Caco-2 (cell line): ENCODE measurements around the gene ATE1. TPM values are rescaled to one million over a fixed set of nuclear protein-coding genes. Genes with fewer than 3 reads are reported as not detected.

ENCODE experiments used
- BruUV-seq: library from RNA; stranded (reverse); fragments of 400-500 nt; replicated peaks from 2 replicates; lab custom pipeline; 2021; lab: Mats Ljungman, UMichigan
- CTCF ChIA-PET: fragments of 300-600 bp; sonication (Branson Sonifier 250); formaldehyde crosslinking; loops from one replicate; lab custom pipeline; 2022; ENCODE audit warnings: antibody characterized with exemption; lab: Charles Lee
- POLR2A ChIA-PET: fragments of 300-600 bp; sonication (Branson Sonifier 250); formaldehyde crosslinking; loops from one replicate; lab custom pipeline; 2022; ENCODE audit warnings: antibody characterized with exemption; lab: Charles Lee
- DNase-seq, 2 experiments: peaks; one replicate each; pipeline versions ENCODE4 v3.0.0 to v3.0.0-alpha.2; 2020 to 2022
- H3K27me3 ChIP-seq: replicated peaks from 2 replicates; pipeline ENCODE4 v1.6.0; 2011; ENCODE audit warnings: low read length; ENCODE audit not compliant: control insufficient read depth, insufficient read depth
- H3K36me3 ChIP-seq: 2 replicates; pipeline ENCODE4 v1.5.1; 2011; ENCODE audit warnings: low read length; ENCODE audit not compliant: control insufficient read depth, insufficient read depth
- H3K4me1 ChIP-seq: fragments of 250-450 bp; sonication (Bioruptor Pico); 2 replicates; pipeline ENCODE4 v1.5.1; 2020; ENCODE audit warnings: mild to moderate bottlenecking
- H3K4me3 ChIP-seq: 2 replicates; pipeline ENCODE4 v1.5.1; 2011; ENCODE audit warnings: low read depth, mild to moderate bottlenecking, control low read depth, low read length
- H3K9me3 ChIP-seq: fragments of 250-450 bp; sonication (Bioruptor Pico); 2 replicates; pipeline ENCODE4 v1.5.1; 2020; ENCODE audit warnings: mild to moderate bottlenecking, moderate library complexity
- H3K27ac Mint-ChIP-seq: one replicate; pipeline ENCODE4 v1.8.0; 2022; ENCODE audit warnings: mixed read lengths; ENCODE audit not compliant: unreplicated experiment
- H3K27me3 Mint-ChIP-seq: one replicate; pipeline ENCODE4 v1.8.0; 2022; ENCODE audit warnings: mixed read lengths; ENCODE audit not compliant: insufficient read depth, unreplicated experiment
- H3K36me3 Mint-ChIP-seq: one replicate; pipeline ENCODE4 v1.8.0; 2022; ENCODE audit warnings: mild to moderate bottlenecking, mixed read lengths; ENCODE audit not compliant: insufficient read depth, unreplicated experiment
- H3K4me1 Mint-ChIP-seq: one replicate; pipeline ENCODE4 v1.8.0; 2022; ENCODE audit warnings: low read depth, mixed read lengths; ENCODE audit not compliant: unreplicated experiment
- H3K4me3 Mint-ChIP-seq: one replicate; pipeline ENCODE4 v1.8.0; 2022; ENCODE audit warnings: mild to moderate bottlenecking, moderate library complexity, mixed read lengths; ENCODE audit not compliant: unreplicated experiment
- H3K9me3 Mint-ChIP-seq: one replicate; pipeline ENCODE4 v1.8.0; 2022; ENCODE audit warnings: mixed read lengths; ENCODE audit not compliant: unreplicated experiment
- intact Hi-C: fragments of 100-400 bp; cut with micrococcal nuclease; formaldehyde crosslinking; loops from one replicate; pipeline ENCODE4 v1.10.0; 2022; ENCODE audit not compliant: unreplicated experiment
- total RNA-seq: library from RNA; stranded (reverse); gene quantifications from 2 replicates; pipeline ENCODE4 v1.2.3, GENCODE V29; 2022
- TF ChIP-seq, protein P1 (sequence below), 2 experiments: fragments of 200-600 bp in 1 of 2; IDR thresholded peaks; 1 replicate in 1 of 2; 2 replicates in 1 of 2; pipeline versions ENCODE4 v1.5.1 to v1.8.0; 2011 to 2022; ENCODE audit warnings: antibody characterized with exemption in 1 of 2, control low read depth in 1 of 2, inconsistent platforms in 1 of 2, low read depth in 1 of 2, low read length in 1 of 2, mild to moderate bottlenecking in 1 of 2, moderate library complexity in 1 of 2; ENCODE audit not compliant: insufficient read depth in 1 of 2, severe bottlenecking in 1 of 2, unreplicated experiment in 1 of 2

Gene ATE1
- total RNA-seq, 1 experiment from 2014 or later, result 75.2 TPM

DNA sequence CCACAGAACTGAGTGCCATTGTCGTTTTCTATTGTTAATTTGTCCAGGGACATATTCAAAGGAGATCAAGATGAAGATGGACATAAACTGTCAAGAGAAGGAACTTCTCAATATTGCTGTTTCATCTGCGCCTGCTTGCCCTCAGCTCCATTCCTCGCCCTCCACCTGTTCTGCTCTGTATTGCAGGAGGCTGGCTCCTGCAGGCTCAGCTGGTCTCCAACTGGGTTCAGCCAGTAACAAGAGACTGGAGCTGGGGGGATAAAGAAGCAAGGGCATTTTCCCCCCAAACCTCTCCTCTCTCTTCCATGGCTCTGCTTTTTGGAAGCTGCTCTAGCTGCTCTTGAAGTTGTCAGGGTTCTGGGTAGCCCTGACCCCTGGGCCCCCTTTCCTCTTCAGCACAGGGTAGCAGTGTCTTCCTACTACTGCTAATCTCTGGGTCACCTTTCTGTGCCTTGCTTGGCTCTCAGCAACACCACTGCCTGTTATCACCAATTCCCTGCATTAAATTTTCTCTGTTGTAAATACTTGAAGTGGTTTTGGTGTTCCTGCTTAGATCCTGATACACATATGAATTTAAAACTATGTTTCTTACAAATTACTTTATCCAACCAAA, 180.6 kb downstream of the ATE1 start:
- H3K4me3 ChIP-seq, result no peak overlapping the region
- Mint-ChIP-seq H3K36me3 (peaks cover 13% of the 10 kb centered on the region), H3K27me3 (no peaks in the 10 kb centered on the region), H3K4me3 (no peak overlapping the region), H3K27ac (no peak overlapping the region), H3K4me1 (peaks cover 11% of the 10 kb centered on the region), H3K9me3 (no peaks in the 10 kb centered on the region)
- no peak for DNase-seq
- no peaks in the 10 kb centered on the region for H3K4me1 ChIP-seq
- no TSS peak for BruUV-seq
- intact Hi-C loops, result no loop called here
- H3K36me3 ChIP-seq, result peaks cover 3% of the 10 kb centered on the region; the same call in 1 of the 2 replicates
- POLR2A ChIA-PET, result no interaction called here
- CTCF ChIA-PET, result interaction anchor here (0.8 kb wide), 1 partner anchor 147 kb away, joined by 3 read pairs; no protein-coding TSS in a partner anchor
- H3K9me3 ChIP-seq, result no peaks in the 10 kb centered on the region
- TF ChIP-seq, protein P1, sequence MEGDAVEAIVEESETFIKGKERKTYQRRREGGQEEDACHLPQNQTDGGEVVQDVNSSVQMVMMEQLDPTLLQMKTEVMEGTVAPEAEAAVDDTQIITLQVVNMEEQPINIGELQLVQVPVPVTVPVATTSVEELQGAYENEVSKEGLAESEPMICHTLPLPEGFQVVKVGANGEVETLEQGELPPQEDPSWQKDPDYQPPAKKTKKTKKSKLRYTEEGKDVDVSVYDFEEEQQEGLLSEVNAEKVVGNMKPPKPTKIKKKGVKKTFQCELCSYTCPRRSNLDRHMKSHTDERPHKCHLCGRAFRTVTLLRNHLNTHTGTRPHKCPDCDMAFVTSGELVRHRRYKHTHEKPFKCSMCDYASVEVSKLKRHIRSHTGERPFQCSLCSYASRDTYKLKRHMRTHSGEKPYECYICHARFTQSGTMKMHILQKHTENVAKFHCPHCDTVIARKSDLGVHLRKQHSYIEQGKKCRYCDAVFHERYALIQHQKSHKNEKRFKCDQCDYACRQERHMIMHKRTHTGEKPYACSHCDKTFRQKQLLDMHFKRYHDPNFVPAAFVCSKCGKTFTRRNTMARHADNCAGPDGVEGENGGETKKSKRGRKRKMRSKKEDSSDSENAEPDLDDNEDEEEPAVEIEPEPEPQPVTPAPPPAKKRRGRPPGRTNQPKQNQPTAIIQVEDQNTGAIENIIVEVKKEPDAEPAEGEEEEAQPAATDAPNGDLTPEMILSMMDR (IDR thresholded peaks at IDR 0.05; ENCODE audit: insufficient read depth in 1 of 2, low read depth in 1 of 2, low read length in 1 of 2, severe bottlenecking in 1 of 2, unreplicated experiment in 1 of 2), result no peak
- H3K27me3 ChIP-seq, result no peaks in the 10 kb centered on the region

DNA sequence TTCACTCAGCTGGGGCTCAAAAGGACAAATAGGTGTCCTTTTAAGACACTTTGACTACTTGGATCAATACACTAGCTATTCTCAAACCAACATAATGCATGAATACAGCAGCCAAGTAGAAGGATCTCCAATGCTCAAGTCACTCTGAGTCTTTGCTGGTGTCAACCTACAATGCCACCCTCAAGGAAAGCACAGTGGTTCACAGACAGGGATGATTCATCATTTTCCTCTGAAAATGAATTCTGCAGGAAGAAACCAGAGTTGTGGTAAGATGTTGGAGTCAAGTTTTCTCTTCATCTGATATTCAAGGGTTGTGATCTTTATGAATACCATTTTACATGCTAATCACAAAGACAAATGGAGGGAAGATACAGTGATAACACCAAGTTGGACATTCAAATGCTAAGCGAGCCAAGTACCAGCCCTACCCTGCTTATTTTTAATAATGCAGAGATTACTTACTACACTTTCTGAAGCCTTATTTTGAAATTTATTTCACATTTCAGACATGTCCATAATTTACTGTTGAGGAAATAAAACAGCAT, 186.5 kb downstream of the ATE1 start:
- Mint-ChIP-seq H3K36me3 (peaks cover 25% of the 10 kb centered on the region), H3K4me3 (no peak overlapping the region), H3K4me1 (peaks cover 9% of the 10 kb centered on the region), H3K27me3 (no peaks in the 10 kb centered on the region), H3K27ac (no peak overlapping the region), H3K9me3 (no peaks in the 10 kb centered on the region)
- ChIA-PET POLR2A (no interaction called here), CTCF (no interaction called here)
- H3K9me3 ChIP-seq, result no peaks in the 10 kb centered on the region
- H3K27me3 ChIP-seq, result no peaks in the 10 kb centered on the region
- no peaks in the 10 kb centered on the region for H3K4me1 ChIP-seq
- intact Hi-C loops, result no loop called here
- TF ChIP-seq, protein P1 (IDR thresholded peaks at IDR 0.05; ENCODE audit: insufficient read depth in 1 of 2, low read depth in 1 of 2, low read length in 1 of 2, severe bottlenecking in 1 of 2, unreplicated experiment in 1 of 2), result no peak
- H3K36me3 ChIP-seq, result peaks cover 3% of the 10 kb centered on the region; the same call in 1 of the 2 replicates
- no peak for DNase-seq
- BruUV-seq, result TSS peak; percentile 17
- no peak overlapping the region for H3K4me3 ChIP-seq

DNA sequence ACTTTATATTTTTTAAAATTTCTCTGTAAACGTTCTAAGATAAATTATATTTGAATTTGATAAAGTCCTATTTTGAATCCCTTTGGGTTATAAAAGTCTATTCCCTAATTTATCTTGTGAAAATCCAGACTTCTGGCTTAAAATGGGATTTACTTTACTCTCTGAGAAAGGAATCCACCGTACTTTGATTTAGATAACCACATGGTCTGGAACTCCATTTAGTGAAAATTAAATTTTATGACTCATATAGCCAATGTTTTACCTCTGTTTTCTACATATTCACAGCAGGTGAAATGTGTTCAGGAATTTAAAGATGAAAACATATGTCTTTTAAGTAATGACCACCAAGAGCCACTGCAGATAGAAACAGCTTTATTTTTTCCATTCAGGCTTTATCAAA, 187.8 kb downstream of the ATE1 start:
- POLR2A ChIA-PET, result no interaction called here
- no peaks in the 10 kb centered on the region for H3K27me3 Mint-ChIP-seq
- H3K4me3 Mint-ChIP-seq, result no peak overlapping the region
- no peak for DNase-seq
- CTCF ChIA-PET, result no interaction called here
- intact Hi-C loops, result no loop called here
- no peaks in the 10 kb centered on the region for H3K9me3 Mint-ChIP-seq
- H3K4me1 Mint-ChIP-seq, result peaks cover 11% of the 10 kb centered on the region
- H3K27me3 ChIP-seq, result no peaks in the 10 kb centered on the region
- BruUV-seq, result no TSS peak
- TF ChIP-seq, protein P1 (IDR thresholded peaks at IDR 0.05; ENCODE audit: insufficient read depth in 1 of 2, low read depth in 1 of 2, low read length in 1 of 2, severe bottlenecking in 1 of 2, unreplicated experiment in 1 of 2), result no peak
- no peak overlapping the region for H3K27ac Mint-ChIP-seq
- peaks cover 3% of the 10 kb centered on the region; the same call in 1 of the 2 replicates for H3K36me3 ChIP-seq
- no peak overlapping the region for H3K4me3 ChIP-seq
- H3K4me1 ChIP-seq, result peaks cover 3% of the 10 kb centered on the region; the same call in 1 of the 2 replicates
- H3K9me3 ChIP-seq, result no peaks in the 10 kb centered on the region
- peaks cover 25% of the 10 kb centered on the region for H3K36me3 Mint-ChIP-seq
